ENCODE results near the gene TAF6.

- TF ChIP-seq CTCF (IDR thresholded peaks at IDR 0.05; ENCODE audit: insufficient read depth, low read length, poor library complexity, severe bottlenecking) (no peak), EZH2phosphoT487 (conservative IDR thresholded peaks at IDR 0.05; ENCODE audit: low read length) (no peak)
Measured at GRCh38 chr7:100080907-100081534, 38.1 kb downstream of the TAF6 start.
